ENCODE data around the gene IL1RL1. TPM values are rescaled to one million over a fixed set of nuclear protein-coding genes. Genes with fewer than 3 reads are reported as not detected.

IL1RL1 gene
- total RNA-seq, 4 donors from 2014 or later = 48.1 to 307 (median 62.3) TPM

- DNase-seq (ENCODE audit: low spot score) (no peak), ATAC-seq (ENCODE audit: low FRiP score) (no peak)
- TF ChIP-seq CTCF (IDR thresholded peaks at IDR 0.05) = no peak
Measured at GRCh38 chr2:102302458-102302857, 8.9 kb upstream of the IL1RL1 start.

- ATAC-seq (ENCODE audit: low FRiP score) (no peak), DNase-seq (ENCODE audit: low spot score) (no peak)
- no peak for TF ChIP-seq CTCF (IDR thresholded peaks at IDR 0.05)
Measured at GRCh38 chr2:102303589-102303988, 7.8 kb upstream of the IL1RL1 start.

GRCh38 chr2:102304268-102304667 lies 7.1 kb upstream of the IL1RL1 start:
- no peak for TF ChIP-seq CTCF (IDR thresholded peaks at IDR 0.05)
- no peak for ATAC-seq (ENCODE audit: low FRiP score)
- DNase-seq (ENCODE audit: low spot score) = no peak

- no peak for TF ChIP-seq CTCF (IDR thresholded peaks at IDR 0.05)
- ATAC-seq (ENCODE audit: low FRiP score) (no peak), DNase-seq (ENCODE audit: low spot score) (no peak)
Measured at GRCh38 chr2:102304711-102305611, 6.4 kb upstream of the IL1RL1 start.

GRCh38 chr2:102306125-102306524 lies 5.2 kb upstream of the IL1RL1 start:
- TF ChIP-seq CTCF (IDR thresholded peaks at IDR 0.05) = no peak
- DNase-seq (ENCODE audit: low spot score) = no peak
- ATAC-seq (ENCODE audit: low FRiP score) = no peak

GRCh38 chr2:102313025-102313424 lies 1.7 kb downstream of the IL1RL1 start:
- TF ChIP-seq CTCF (IDR thresholded peaks at IDR 0.05) = no peak
- ATAC-seq (ENCODE audit: low FRiP score) (no peak), DNase-seq (ENCODE audit: low spot score) (no peak)

GRCh38 chr2:102313471-102313870 lies 2.1 kb downstream of the IL1RL1 start:
- ATAC-seq (ENCODE audit: low FRiP score) = no peak
- no peak for TF ChIP-seq CTCF (IDR thresholded peaks at IDR 0.05)
- DNase-seq (ENCODE audit: low spot score) = no peak

All from omental fat pad (tissue), 4 donors.